Ammon's horn (tissue), 1 donor: ENCODE results near the gene GSK3A.

ENCODE experiments used
- DNase-seq: peaks from one replicate; pipeline ENCODE4 v3.0.0-alpha.2; 2016; ENCODE audit warnings: low spot score

GSK3A gene

GRCh38 chr19:42248270-42249148, 6.1 kb upstream of the GSK3A start:
- peak; percentile 1 for DNase-seq

GRCh38 chr19:42247640-42248199, 5.3 kb upstream of the GSK3A start:
- peak; percentile 1 for DNase-seq

GRCh38 chr19:42246922-42247639, 4.7 kb upstream of the GSK3A start:
- peak; percentile 3 for DNase-seq

GRCh38 chr19:42246143-42246921, 3.9 kb upstream of the GSK3A start:
- DNase-seq: peak; percentile 91

- no peak for DNase-seq
These were observed 2.8 kb upstream of the GSK3A start for GRCh38 chr19:42245231-42245630.

- peak; percentile 94 for DNase-seq
These were observed 2.2 kb upstream of the GSK3A start for GRCh38 chr19:42244347-42245220.

GRCh38 chr19:42242069-42242511, 312 bp downstream of the GSK3A start:
- no peak for DNase-seq

- no peak for DNase-seq
These were observed 1.1 kb downstream of the GSK3A start for GRCh38 chr19:42241279-42241678.

GRCh38 chr19:42239544-42240220, 2.7 kb downstream of the GSK3A start:
- no peak for DNase-seq

- DNase-seq: no peak
These were observed 7.2 kb downstream of the GSK3A start for GRCh38 chr19:42235181-42235580.

- no peak for DNase-seq
These were observed 8.0 kb downstream of the GSK3A start for GRCh38 chr19:42234364-42234763.

- DNase-seq: no peak
These were observed 8.6 kb downstream of the GSK3A start for GRCh38 chr19:42233678-42234292.

- DNase-seq: no peak
These were observed 9.3 kb downstream of the GSK3A start for GRCh38 chr19:42233106-42233505.

GRCh38 chr19:42232435-42232834, 10.0 kb downstream of the GSK3A start:
- DNase-seq: no peak

GRCh38 chr19:42230571-42230970, 11.8 kb downstream of the GSK3A start:
- DNase-seq: no peak

- DNase-seq: no peak
These were observed 12.5 kb downstream of the GSK3A start for GRCh38 chr19:42229855-42230351.

- DNase-seq: no peak
These were observed 13.0 kb downstream of the GSK3A start for GRCh38 chr19:42229301-42229854.

- no peak for DNase-seq
These were observed 13.8 kb downstream of the GSK3A start for GRCh38 chr19:42228641-42229040.

- DNase-seq: no peak
These were observed 15.5 kb downstream of the GSK3A start for GRCh38 chr19:42226886-42227285.
